ENCODE data around the gene TSPAN9. TPM values are rescaled to one million over a fixed set of nuclear protein-coding genes. Genes with fewer than 3 reads are reported as not detected.
"Not testable (repeated sequence)": the region's sequence is repeated elsewhere in the genome, so short reads cannot be mapped to it uniquely, and the experiment has no call there.

TSPAN9 gene
- polyA plus RNA-seq, 4 donors: 90.1 to 101 (median 97.8) TPM

DNA sequence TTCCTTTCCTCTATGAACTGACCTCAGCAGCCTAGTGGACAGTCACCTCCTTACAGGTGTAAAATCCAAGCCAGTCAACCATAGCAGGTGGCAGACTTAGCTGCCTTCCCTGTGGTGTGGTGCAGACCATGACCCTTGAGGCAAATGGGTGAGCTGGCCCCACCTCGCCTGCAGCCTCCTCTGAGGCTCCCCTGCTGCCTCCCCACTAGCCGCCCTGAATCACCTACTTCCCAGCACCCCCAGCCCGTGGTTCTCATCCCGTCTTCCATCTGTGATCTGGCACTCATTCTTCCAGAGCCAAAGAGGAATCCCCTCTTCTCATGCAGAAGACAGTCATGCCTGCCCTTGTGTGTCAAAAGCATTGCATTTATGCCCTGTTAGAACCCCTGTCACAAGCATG lies 34.4 kb upstream of the TSPAN9 start:
- DNase-seq (ENCODE audit: low read depth in 4 of 4, low spot score in 3 of 4): no peak

DNA sequence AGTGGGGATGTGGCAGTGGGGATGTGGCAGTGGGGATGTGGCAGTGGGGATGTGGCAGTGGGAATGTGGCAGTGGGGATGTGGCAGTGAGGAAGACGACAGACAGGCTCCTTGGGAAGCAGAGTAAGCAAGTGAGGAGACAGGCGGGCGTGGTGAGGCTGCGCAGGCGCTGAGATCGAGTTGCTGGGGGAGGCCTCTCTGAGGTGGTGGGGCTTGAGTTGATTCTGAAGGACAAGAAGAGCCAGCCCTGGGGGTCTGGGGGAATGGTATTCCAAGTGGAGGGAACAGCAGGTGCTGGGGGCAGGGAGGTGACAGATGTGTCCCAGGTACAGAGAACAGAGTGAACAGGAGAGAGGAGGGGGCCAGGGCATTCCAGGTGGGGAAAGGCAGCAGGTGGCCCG lies 33.8 kb upstream of the TSPAN9 start:
- DNase-seq (ENCODE audit: low read depth in 4 of 4, low spot score in 3 of 4): no peak

DNA sequence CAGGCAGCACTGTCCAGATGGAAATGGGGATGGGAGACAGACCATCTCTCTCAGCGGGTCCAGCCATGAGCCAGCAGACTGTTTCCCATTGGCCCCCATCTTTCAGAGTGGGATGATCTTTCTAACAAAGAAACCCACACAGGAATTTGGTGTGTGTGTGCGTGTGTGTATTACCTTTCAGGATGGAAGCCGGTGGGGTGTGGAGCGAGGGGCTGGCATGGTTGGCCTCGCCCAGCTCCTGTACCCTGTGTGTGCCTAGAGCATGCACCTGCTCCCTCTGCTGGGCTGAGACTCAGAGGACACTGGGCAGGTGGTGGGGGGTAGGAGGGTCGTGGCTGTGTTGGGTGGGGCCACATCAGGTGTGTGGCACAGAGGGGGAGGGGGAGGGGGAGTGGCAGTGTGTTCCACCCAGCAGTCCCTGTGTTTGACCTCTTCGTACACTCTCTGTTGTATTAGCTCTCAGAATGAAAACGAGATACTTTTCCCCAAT lies 33.0 kb upstream of the TSPAN9 start:
- DNase-seq (ENCODE audit: low read depth in 4 of 4, low spot score in 3 of 4): no peak

GRCh38 chr12:3045494-3045893 lies 31.7 kb upstream of the TSPAN9 start:
- no peak for DNase-seq (ENCODE audit: low read depth in 4 of 4, low spot score in 3 of 4)

DNA sequence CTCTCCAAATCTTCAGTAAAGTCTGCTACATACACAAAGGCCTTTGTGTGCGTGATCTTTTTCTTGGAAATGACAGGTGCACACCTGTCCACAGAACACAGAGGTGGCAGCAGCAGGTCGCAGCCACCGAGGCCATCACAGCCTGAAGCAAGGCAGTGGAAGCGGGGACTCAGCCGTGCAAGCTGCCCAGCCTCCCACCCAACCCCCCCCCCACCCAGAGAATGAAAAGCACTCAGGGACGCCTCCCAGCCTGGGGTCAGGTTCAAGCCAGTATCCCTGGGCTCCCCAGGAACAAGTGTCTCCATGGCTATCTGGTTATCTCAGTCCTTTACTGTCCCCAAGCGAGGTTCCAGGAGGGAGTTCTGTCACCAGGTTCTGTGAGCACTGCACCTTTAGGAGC lies 31.2 kb upstream of the TSPAN9 start:
- DNase-seq (ENCODE audit: low read depth in 4 of 4, low spot score in 3 of 4): no peak

DNA sequence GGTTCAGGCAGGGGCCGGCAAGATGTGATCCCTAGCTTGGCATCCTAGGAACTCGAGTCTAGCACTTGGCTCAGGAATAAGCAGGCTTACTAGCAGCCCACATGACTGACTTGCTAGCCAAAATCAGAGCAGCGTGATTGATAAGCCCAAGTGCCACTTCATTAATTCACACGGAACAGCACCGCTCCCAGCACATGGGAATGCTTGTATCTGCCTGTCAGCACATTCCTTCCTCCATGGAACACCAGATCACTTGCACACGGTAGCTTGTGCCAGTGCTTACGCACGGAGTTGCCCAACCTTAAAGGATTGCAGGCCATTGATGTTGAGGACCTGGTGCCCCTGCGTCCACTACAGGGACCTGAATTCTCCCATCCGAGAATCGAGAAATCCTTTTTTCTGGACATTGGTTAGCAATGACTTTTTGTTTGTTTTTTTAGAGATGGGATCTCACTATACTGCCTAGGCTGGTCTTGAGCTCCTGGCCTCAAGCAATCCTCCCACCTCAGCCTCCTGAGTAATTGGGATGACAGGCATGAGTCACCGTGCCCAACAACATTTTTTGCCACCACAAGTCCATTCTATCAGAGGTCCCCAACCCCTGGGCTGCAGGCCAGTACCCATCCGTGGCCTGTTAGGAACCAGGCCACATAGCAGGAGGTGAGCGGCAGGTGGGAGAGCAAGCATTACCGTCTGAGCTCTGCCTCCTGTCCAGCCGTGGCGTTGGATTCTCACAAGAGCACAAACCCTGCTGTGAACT lies 30.6 kb upstream of the TSPAN9 start:
- no peak for DNase-seq (ENCODE audit: low read depth in 4 of 4, low spot score in 3 of 4)

DNA sequence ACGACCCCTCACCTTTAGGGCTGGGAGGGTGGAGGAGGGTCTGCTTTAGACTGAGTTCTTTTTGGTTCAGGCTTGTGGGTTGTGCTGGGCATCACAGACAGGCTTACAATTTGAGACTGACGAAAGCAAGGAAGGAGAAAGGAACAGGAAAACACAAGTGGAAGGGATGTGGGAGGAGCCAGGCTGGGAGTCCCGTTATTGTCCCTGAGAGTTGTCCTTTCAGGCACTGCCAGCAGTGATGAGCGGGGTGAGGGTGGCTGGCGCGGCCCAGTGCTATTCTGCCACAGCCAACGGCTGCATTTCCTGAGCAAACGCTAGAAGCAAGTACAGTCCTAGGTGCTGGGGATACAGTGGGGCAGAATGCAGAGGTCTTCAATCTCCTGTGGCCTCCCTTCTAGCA lies 29.2 kb upstream of the TSPAN9 start:
- DNase-seq (ENCODE audit: low read depth in 4 of 4, low spot score in 3 of 4): no peak

DNA sequence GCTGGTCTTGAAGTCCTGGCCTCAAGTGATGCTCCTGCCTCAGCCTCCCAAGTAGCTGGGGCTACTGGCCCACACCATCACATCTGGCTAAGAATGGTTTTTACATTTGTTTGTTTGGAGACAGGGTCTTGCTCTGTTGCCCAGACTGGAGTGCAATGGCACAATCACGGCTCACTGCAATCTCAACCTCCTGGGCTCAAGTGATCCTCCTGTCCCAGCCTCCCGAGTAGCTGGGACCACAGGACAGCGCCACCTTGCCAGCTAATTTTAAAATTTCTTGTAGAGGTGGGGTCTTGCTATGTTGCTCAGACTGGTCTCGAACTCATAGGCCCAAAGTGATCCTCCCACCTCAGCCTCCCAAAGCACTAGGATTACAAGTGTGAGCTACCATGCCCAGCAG lies 28.6 kb upstream of the TSPAN9 start:
- no peak for DNase-seq (ENCODE audit: low read depth in 4 of 4, low spot score in 3 of 4)

DNA sequence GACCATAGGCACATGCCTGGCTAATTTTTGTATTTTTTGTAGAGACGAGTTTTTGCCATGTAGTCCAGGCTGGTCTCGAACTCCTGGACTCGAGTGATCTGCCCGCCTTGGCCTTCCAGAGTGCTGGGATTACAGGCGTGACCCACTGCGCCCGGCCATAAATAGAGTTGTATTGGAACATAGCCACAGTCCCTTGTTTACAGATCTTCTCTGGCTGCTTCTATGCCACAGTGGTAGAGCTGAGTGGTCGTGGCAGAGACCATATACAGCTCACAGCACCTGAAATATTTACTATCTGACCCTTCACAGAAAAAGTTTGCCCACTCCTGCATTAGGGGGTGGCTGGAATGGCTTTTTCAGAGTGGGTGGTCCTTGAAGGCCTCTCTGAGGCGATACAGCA lies 28.0 kb upstream of the TSPAN9 start:
- no peak for DNase-seq (ENCODE audit: low read depth in 4 of 4, low spot score in 3 of 4)

- no peak for DNase-seq (ENCODE audit: low read depth in 4 of 4, low spot score in 3 of 4)
Measured at GRCh38 chr12:3049611-3050249, 27.4 kb upstream of the TSPAN9 start.

- DNase-seq (ENCODE audit: low read depth in 4 of 4, low spot score in 3 of 4): no peak
Measured at GRCh38 chr12:3054374-3054773, 22.8 kb upstream of the TSPAN9 start.

DNA sequence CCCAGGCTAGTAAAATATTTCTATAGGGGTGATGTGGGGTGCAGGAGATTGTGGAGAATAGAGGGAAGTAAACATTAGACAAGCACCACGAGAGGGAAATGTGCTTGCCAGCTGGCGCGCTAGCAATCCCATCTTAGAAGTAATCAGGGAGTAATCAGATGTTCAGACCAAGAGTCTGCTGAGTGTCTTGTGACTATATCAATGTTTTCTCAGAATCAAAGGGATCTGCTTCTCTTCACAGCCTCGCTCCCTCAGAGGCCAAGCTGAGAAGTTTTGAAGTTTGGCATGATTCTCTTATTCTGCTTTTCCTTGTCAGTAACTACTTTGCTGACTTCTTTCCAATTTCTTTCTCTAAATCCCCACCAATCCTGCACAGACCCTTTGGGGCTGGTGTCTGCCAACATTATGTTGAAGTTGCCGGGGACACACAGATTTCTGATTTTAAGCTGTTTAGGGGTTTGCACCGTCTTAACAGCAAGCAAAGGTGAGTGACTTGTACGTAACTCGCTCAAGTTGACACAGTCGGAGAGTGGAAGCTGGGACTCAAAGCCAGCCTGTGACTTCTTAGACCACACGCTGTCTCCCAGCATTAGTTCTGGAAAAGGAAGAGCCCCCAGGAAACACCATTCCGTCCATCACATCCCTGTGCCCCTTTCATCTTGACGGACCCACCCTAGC lies 22.0 kb upstream of the TSPAN9 start:
- DNase-seq (ENCODE audit: low read depth in 4 of 4, low spot score in 3 of 4): no peak

DNA sequence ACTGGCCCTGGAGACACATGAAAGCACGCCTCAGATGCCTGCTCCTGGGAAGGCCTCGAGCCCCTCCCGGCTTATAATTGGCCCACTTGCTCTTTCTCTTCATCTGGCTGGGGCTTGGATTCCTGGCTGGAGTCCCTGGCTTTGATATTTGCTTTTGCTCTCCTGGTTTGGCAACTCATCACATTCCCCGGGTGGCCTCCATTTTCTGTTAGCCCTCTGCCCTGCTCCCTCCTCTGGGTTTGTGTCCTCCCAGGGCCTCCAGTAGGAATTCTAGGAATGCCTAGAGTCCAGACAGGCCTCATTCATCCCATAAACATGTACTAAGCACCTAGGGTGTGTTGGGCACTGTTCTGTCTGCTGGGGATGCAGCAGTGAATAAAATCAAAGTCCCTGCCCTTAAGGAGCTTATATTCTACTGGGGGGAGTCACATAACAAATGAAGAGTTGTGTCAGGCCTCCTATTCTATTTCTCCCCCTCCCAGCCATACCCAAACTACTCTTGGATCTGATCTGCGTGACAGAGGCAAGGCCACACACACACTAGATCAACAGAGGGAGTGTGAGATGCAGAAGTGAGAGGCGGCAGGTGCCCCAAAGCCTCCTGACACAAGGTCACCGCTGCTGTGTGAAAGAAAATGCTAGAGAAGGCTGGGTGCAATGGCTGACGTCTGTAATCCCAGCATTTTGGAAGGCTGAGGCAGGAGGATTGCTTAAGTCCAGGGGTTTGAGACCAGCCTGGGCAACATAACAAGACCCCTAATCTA lies 21.3 kb upstream of the TSPAN9 start:
- no peak for DNase-seq (ENCODE audit: low read depth in 4 of 4, low spot score in 3 of 4)

DNA sequence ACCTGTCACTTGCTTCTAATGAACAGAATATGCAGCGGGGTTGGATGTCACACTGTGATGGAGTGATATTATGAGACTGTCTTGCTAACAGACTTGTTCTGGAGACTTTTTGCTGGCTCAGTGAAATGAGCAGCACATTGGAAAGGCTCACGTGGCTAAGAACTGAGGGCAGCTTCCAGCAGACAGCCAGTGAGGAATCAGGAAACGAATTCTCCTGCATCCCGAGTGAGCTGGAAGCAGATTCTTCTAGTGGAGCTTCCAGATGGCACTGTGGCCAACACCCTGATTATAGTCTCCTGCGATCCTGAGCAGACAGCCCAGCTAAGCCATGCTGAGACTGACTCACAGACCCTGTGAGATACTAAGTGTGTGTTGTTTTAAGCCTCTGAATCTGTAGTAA lies 16.1 kb upstream of the TSPAN9 start:
- DNase-seq (ENCODE audit: low read depth in 4 of 4, low spot score in 3 of 4): no peak

- no peak for DNase-seq (ENCODE audit: low read depth in 4 of 4, low spot score in 3 of 4)
Measured at GRCh38 chr12:3061501-3062215, 15.5 kb upstream of the TSPAN9 start.

DNA sequence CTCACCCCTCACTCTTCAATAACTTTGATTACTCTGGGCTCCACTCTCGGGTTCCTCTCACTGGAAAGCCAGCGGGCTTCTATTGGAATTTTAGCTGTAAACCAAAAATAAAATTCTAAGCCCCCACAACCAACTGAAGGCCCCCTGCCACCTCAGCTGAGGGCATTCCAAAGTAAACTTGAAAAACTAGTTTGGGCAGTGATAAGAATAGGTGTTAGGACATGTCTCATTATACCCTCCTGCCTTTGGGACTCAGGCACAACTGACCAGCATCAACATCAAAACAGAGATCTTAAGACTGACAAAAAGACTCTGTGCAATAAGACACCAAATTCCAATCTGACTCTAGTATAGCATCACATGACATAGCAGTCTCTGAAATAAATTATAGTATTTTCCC lies 11.9 kb upstream of the TSPAN9 start:
- no peak for DNase-seq (ENCODE audit: low read depth in 4 of 4, low spot score in 3 of 4)

- DNase-seq (ENCODE audit: low read depth in 4 of 4, low spot score in 3 of 4): not testable (repeated sequence)
Measured at GRCh38 chr12:3065846-3066245, 11.3 kb upstream of the TSPAN9 start.

- DNase-seq (ENCODE audit: low read depth in 4 of 4, low spot score in 3 of 4): no peak
Measured at GRCh38 chr12:3069714-3070113, 7.5 kb upstream of the TSPAN9 start.

GRCh38 chr12:3071107-3071506 lies 6.1 kb upstream of the TSPAN9 start:
- no peak for DNase-seq (ENCODE audit: low read depth in 4 of 4, low spot score in 3 of 4)

DNA sequence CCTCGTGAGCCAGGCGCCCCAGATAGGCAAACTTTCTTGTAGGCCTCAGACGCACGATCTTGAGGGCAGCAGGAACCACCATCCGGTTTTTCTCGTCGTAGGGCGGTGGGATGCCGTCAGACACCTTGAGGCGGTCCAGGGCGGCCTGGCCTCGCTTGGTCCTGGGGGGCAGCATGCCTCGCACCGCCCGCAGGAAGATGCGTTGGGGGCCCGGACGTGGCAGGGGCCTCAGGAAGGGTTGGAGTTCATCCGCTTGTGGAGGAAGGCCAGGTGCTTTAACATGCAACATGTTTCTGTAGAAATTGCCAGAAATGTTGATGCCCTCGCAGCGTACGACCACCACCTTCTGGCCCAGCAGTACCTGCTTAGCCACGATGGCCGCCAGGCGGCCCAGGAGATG lies 5.5 kb upstream of the TSPAN9 start:
- no peak for DNase-seq (ENCODE audit: low read depth in 4 of 4, low spot score in 3 of 4)

Measured in right renal pelvis (tissue), 4 donors.